ENCODE results near the gene SLIT1.

Gene SLIT1

GRCh38 chr10:97124211-97124610 lies 61.5 kb downstream of the SLIT1 start:
- Histone ChIP-seq H3K4me3 (ENCODE audit: low read length) (no peak overlapping the region), H3K27me3 (ENCODE audit: insufficient read depth, low read length) (no peaks in the 10 kb centered on the region), H3K4me1 (ENCODE audit: insufficient read depth, low read length) (peaks cover 33% of the 10 kb centered on the region)

GRCh38 chr10:97123765-97124164 lies 62.0 kb downstream of the SLIT1 start:
- no peaks in the 10 kb centered on the region for H3K27me3 ChIP-seq (ENCODE audit: insufficient read depth, low read length)
- H2AFZ ChIP-seq (ENCODE audit: low read depth, low read length) = no peak overlapping the region
- H3K4me1 ChIP-seq (ENCODE audit: insufficient read depth, low read length) = peaks cover 30% of the 10 kb centered on the region
- peaks cover 9% of the 10 kb centered on the region for H3K36me3 ChIP-seq (ENCODE audit: insufficient read depth, low read length)
- H3K9me3 ChIP-seq (ENCODE audit: low read length) = no peaks in the 10 kb centered on the region
- no peak overlapping the region for H3K4me3 ChIP-seq (ENCODE audit: low read length)

More at GRCh38 chr10:97124211-97124610, 61.5 kb downstream of the SLIT1 start:
- H2AFZ ChIP-seq (ENCODE audit: low read depth, low read length) = no peak overlapping the region
- H3K9me3 ChIP-seq (ENCODE audit: low read length) = no peaks in the 10 kb centered on the region
- peaks cover 9% of the 10 kb centered on the region for H3K36me3 ChIP-seq (ENCODE audit: insufficient read depth, low read length)

- H3K9me3 ChIP-seq (ENCODE audit: low read length) = no peaks in the 10 kb centered on the region
- no peak overlapping the region for H2AFZ ChIP-seq (ENCODE audit: low read depth, low read length)
- H3K27me3 ChIP-seq (ENCODE audit: insufficient read depth, low read length) = no peaks in the 10 kb centered on the region
- no peak overlapping the region for H3K4me3 ChIP-seq (ENCODE audit: low read length)
- peaks cover 6% of the 10 kb centered on the region for H3K36me3 ChIP-seq (ENCODE audit: insufficient read depth, low read length)
- H3K4me1 ChIP-seq (ENCODE audit: insufficient read depth, low read length) = peaks cover 16% of the 10 kb centered on the region
Measured at GRCh38 chr10:97121041-97121440, 64.7 kb downstream of the SLIT1 start.

- no peaks in the 10 kb centered on the region for H3K27me3 ChIP-seq (ENCODE audit: insufficient read depth, low read length)
- no peaks in the 10 kb centered on the region for H3K9me3 ChIP-seq (ENCODE audit: low read length)
- peaks cover 16% of the 10 kb centered on the region for H3K4me1 ChIP-seq (ENCODE audit: insufficient read depth, low read length)
- H3K36me3 ChIP-seq (ENCODE audit: insufficient read depth, low read length) = peaks cover 6% of the 10 kb centered on the region
- H3K4me3 ChIP-seq (ENCODE audit: low read length) = no peak overlapping the region
- no peak overlapping the region for H2AFZ ChIP-seq (ENCODE audit: low read depth, low read length)
Measured at GRCh38 chr10:97120370-97120769, 65.4 kb downstream of the SLIT1 start.

GRCh38 chr10:97119058-97119745 lies 66.6 kb downstream of the SLIT1 start:
- no peaks in the 10 kb centered on the region for H3K27me3 ChIP-seq (ENCODE audit: insufficient read depth, low read length)
- no peak overlapping the region for H3K4me3 ChIP-seq (ENCODE audit: low read length)
- peaks cover 6% of the 10 kb centered on the region for H3K36me3 ChIP-seq (ENCODE audit: insufficient read depth, low read length)
- no peak overlapping the region for H2AFZ ChIP-seq (ENCODE audit: low read depth, low read length)
- H3K9me3 ChIP-seq (ENCODE audit: low read length) = no peaks in the 10 kb centered on the region
- peaks cover 11% of the 10 kb centered on the region for H3K4me1 ChIP-seq (ENCODE audit: insufficient read depth, low read length)

- peaks cover 4% of the 10 kb centered on the region for H3K4me1 ChIP-seq (ENCODE audit: insufficient read depth, low read length)
- H3K4me3 ChIP-seq (ENCODE audit: low read length) = no peak overlapping the region
- H3K27me3 ChIP-seq (ENCODE audit: insufficient read depth, low read length) = no peaks in the 10 kb centered on the region
- no peak overlapping the region for H2AFZ ChIP-seq (ENCODE audit: low read depth, low read length)
- no peaks in the 10 kb centered on the region for H3K9me3 ChIP-seq (ENCODE audit: low read length)
- H3K36me3 ChIP-seq (ENCODE audit: insufficient read depth, low read length) = peaks cover 5% of the 10 kb centered on the region
Measured at GRCh38 chr10:97117372-97117771, 68.4 kb downstream of the SLIT1 start.

- Histone ChIP-seq H3K4me1 (ENCODE audit: insufficient read depth, low read length) (peaks cover 10% of the 10 kb centered on the region), H3K27me3 (ENCODE audit: insufficient read depth, low read length) (no peaks in the 10 kb centered on the region)
Measured at GRCh38 chr10:97116462-97117162, 69.1 kb downstream of the SLIT1 start.

GRCh38 chr10:97115846-97116245 lies 69.9 kb downstream of the SLIT1 start:
- Histone ChIP-seq H3K4me1 (ENCODE audit: insufficient read depth, low read length) (peaks cover 16% of the 10 kb centered on the region), H2AFZ (ENCODE audit: low read depth, low read length) (no peak overlapping the region), H3K9me3 (ENCODE audit: low read length) (no peaks in the 10 kb centered on the region), H3K27me3 (ENCODE audit: insufficient read depth, low read length) (no peaks in the 10 kb centered on the region), H3K4me3 (ENCODE audit: low read length) (no peak overlapping the region), H3K36me3 (ENCODE audit: insufficient read depth, low read length) (no peaks in the 10 kb centered on the region)

More at GRCh38 chr10:97116462-97117162, 69.1 kb downstream of the SLIT1 start:
- H3K9me3 ChIP-seq (ENCODE audit: low read length) = no peaks in the 10 kb centered on the region
- H3K36me3 ChIP-seq (ENCODE audit: insufficient read depth, low read length) = no peaks in the 10 kb centered on the region
- no peak overlapping the region for H2AFZ ChIP-seq (ENCODE audit: low read depth, low read length)
- no peak overlapping the region for H3K4me3 ChIP-seq (ENCODE audit: low read length)

- Histone ChIP-seq H3K4me3 (ENCODE audit: low read length) (no peak overlapping the region), H3K9me3 (ENCODE audit: low read length) (no peaks in the 10 kb centered on the region), H3K36me3 (ENCODE audit: insufficient read depth, low read length) (no peaks in the 10 kb centered on the region), H3K27me3 (ENCODE audit: insufficient read depth, low read length) (no peaks in the 10 kb centered on the region), H3K4me1 (ENCODE audit: insufficient read depth, low read length) (peaks cover 32% of the 10 kb centered on the region), H2AFZ (ENCODE audit: low read depth, low read length) (no peak overlapping the region)
Measured at GRCh38 chr10:97111615-97112014, 74.1 kb downstream of the SLIT1 start.

GRCh38 chr10:97109547-97109946 lies 76.2 kb downstream of the SLIT1 start:
- H3K9me3 ChIP-seq (ENCODE audit: low read length) = no peaks in the 10 kb centered on the region
- no peaks in the 10 kb centered on the region for H3K36me3 ChIP-seq (ENCODE audit: insufficient read depth, low read length)
- peaks cover 32% of the 10 kb centered on the region for H3K4me1 ChIP-seq (ENCODE audit: insufficient read depth, low read length)

GRCh38 chr10:97107551-97107950 lies 78.2 kb downstream of the SLIT1 start:
- Histone ChIP-seq H3K4me1 (ENCODE audit: insufficient read depth, low read length) (peaks cover 48% of the 10 kb centered on the region), H3K4me3 (ENCODE audit: low read length) (no peak overlapping the region)

More at GRCh38 chr10:97109547-97109946, 76.2 kb downstream of the SLIT1 start:
- H3K27me3 ChIP-seq (ENCODE audit: insufficient read depth, low read length) = no peaks in the 10 kb centered on the region
- H2AFZ ChIP-seq (ENCODE audit: low read depth, low read length) = no peak overlapping the region
- no peak overlapping the region for H3K4me3 ChIP-seq (ENCODE audit: low read length)

GRCh38 chr10:97106207-97106606 lies 79.6 kb downstream of the SLIT1 start:
- no peak overlapping the region for H2AFZ ChIP-seq (ENCODE audit: low read depth, low read length)
- H3K27me3 ChIP-seq (ENCODE audit: insufficient read depth, low read length) = no peaks in the 10 kb centered on the region
- H3K9me3 ChIP-seq (ENCODE audit: low read length) = no peaks in the 10 kb centered on the region
- no peaks in the 10 kb centered on the region for H3K36me3 ChIP-seq (ENCODE audit: insufficient read depth, low read length)
- H3K4me1 ChIP-seq (ENCODE audit: insufficient read depth, low read length) = peaks cover 42% of the 10 kb centered on the region
- no peak overlapping the region for H3K4me3 ChIP-seq (ENCODE audit: low read length)

More at GRCh38 chr10:97107551-97107950, 78.2 kb downstream of the SLIT1 start:
- Histone ChIP-seq H2AFZ (ENCODE audit: low read depth, low read length) (no peak overlapping the region), H3K9me3 (ENCODE audit: low read length) (no peaks in the 10 kb centered on the region), H3K27me3 (ENCODE audit: insufficient read depth, low read length) (no peaks in the 10 kb centered on the region), H3K36me3 (ENCODE audit: insufficient read depth, low read length) (no peaks in the 10 kb centered on the region)

- no peak overlapping the region for H3K4me3 ChIP-seq (ENCODE audit: low read length)
- peaks cover 40% of the 10 kb centered on the region for H3K4me1 ChIP-seq (ENCODE audit: insufficient read depth, low read length)
- no peaks in the 10 kb centered on the region for H3K36me3 ChIP-seq (ENCODE audit: insufficient read depth, low read length)
- H3K27me3 ChIP-seq (ENCODE audit: insufficient read depth, low read length) = no peaks in the 10 kb centered on the region
- H2AFZ ChIP-seq (ENCODE audit: low read depth, low read length) = no peak overlapping the region
- no peaks in the 10 kb centered on the region for H3K9me3 ChIP-seq (ENCODE audit: low read length)
Measured at GRCh38 chr10:97105303-97105702, 80.5 kb downstream of the SLIT1 start.

All from neuron (in vitro differentiated cells).